GM18499 (cell line): Measurements from ENCODE around the gene ZNF691.
"Not testable (repeated sequence)": the region's sequence is repeated elsewhere in the genome, so short reads cannot be mapped to it uniquely, and the experiment has no call there.

Experiments used
- ATAC-seq: cut with Tn5 transposase; IDR thresholded peaks from one replicate; pipeline ENCODE4 v1.9.1; 2021; ENCODE audit warnings: moderate number of reproducible peaks; ENCODE audit not compliant: insufficient read depth, unreplicated experiment

ZNF691 gene

DNA sequence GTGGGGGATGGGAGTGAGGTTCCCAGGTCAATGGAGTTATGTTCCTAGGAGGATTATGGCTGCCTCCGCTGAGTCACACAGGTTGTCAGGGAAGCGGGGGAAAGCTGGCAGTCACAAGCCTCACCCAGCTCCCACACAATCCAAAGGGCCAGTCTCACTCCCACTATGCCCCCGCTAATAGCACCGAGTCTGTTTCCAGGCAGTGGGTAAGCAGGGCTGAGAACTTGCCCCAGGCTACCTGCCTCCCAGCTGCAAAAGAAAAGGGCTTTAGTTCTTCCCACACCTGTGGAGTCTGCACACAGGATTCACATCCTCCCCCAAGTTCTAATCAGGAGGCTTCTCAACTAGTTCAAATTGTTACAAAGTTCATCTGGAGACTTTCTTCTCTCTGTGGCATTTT, 53.5 kb downstream of the ZNF691 start:
- ATAC-seq: not testable (repeated sequence)
